SK-N-MC (cell line): ENCODE results near the gene SERPINB10.

Experiments used
- EZH2 ChIP-seq: fragments of 200-600 bp; sonication (generic); IDR thresholded peaks from one replicate; pipeline ENCODE4 v1.6.1; 2017; ENCODE audit warnings: antibody characterized with exemption
- POLR2AphosphoS5 ChIP-seq: IDR thresholded peaks from 2 replicates; pipeline ENCODE4 v1.6.1; 2012; ENCODE audit warnings: mild to moderate bottlenecking, low read depth, low read length, borderline replicate concordance

GRCh38 chr18:63977040-63977439 is 69.3 kb downstream of the SERPINB10 start:
- no peak for TF ChIP-seq EZH2
- TF ChIP-seq POLR2AphosphoS5 = no peak
